GM19324 (cell line): Measurements from ENCODE around the gene RTBDN.

ENCODE experiments used
- ATAC-seq: cut with Tn5 transposase; IDR thresholded peaks from one replicate; pipeline ENCODE4 v1.9.1; 2021; ENCODE audit warnings: mild to moderate bottlenecking, moderate library complexity; ENCODE audit not compliant: unreplicated experiment, low FRiP score

RTBDN gene

DNA sequence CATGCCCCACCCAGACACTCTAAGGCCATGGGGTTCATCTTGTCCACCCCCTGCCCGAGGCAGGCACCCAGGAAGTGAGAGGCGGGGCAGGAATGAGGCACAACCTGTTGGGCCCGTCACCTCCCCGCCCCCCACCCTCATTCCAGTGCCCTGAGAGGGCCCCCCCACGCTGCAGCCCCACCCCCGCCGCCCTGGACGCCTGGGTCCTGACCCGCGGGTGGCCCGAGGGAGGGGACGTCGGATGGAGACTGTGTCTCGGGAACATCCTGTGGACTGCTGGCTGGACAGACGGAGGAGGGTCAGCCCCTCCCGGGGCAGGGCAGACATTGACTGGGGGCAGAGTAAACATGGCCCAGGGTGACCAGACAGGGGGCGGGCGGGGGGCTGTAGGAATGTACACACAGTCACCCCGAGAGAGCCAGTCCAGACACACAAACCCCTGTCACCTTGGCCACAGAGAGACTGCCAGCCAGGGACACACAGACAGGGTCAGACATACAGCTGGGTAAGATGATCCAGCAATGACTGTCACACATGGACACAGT is 50.5 kb downstream of the RTBDN start:
- ATAC-seq = no peak

DNA sequence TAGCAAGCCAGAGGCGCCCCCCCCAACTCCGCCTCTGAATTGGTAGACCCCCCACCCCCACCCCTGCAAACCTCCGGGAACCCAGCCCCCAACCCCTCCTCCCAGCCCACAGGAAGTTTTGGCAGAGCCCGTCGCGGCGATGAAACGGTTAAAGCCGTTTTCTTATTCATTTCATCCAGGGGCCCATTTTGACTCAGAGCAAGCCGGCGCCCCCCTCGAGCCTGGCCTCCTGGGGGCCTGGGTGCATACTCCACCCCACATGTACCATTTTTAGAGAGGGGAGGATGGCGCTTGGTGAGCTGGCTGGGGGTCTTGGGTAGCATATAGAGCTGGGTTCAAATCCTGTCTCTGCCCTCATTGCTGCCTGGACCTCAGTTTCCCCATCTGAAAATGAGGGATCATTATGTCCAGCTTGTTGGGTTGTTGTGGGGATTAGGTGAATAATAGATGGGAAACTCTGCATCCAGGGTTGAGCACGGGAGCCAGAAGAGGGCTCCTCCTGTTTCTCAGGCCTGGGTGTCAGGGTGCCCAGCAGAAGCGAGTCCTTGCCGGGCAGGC is 51.0 kb downstream of the RTBDN start:
- ATAC-seq = no peak

DNA sequence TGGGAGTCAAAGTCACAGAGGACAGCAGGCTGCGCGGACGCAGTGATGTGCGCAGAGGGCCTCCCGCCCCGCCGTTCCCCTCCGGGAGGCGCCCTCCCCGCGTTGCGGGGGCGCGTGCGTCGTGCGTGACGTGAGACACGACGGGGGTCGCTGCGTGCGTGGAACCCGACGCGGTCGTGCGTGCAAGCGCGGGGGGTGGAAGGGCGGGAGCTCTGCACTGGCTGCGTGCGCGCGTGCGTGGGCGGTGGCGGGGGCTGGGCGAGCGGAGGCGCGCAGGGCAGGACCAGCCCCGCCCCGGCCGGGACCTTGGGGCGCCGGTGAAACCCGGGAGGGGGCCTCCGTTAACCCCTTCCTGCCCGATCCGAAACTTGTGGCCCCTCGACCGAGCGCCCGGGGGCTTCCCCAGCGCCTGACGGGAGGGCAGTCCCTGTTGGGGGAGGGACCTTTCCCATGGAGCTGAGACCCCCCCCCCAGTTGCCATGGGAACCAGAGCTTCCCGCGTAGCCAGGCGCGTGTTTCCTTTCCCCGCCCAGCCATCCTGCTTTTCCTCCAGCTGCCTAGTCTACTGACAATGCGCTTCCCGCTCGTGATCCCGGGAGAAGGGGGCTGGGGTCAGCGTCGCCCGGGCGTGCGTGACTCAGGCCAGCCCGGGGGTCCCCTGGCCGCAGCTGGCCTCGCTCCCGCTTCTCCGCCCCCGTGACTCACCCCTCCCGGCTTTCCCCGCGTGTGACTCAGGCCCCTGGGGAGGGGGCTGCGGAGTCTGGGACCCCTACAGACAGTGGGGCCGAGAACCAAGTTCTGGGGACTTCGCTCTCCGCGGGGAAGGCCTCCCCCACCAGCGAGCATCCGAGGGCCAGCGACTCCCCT is 51.7 kb downstream of the RTBDN start:
- ATAC-seq = peak; percentile 61

DNA sequence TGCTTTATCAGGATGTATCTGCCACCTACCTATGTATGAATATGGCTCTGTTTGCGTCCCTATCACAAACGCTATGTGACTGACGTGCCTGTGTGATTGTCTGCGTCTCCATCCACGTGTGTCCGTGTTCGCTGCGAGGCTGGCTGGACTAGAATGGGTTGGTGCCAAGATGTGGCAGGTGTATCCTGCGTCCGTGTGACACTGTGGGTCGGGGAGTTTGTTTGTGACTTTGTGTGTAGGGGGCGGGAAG is 52.3 kb downstream of the RTBDN start:
- no peak for ATAC-seq

GRCh38 chr19:12779162-12779993 is 55.0 kb downstream of the RTBDN start:
- ATAC-seq = no peak

GRCh38 chr19:12778905-12779161 is 55.5 kb downstream of the RTBDN start:
- ATAC-seq = no peak

DNA sequence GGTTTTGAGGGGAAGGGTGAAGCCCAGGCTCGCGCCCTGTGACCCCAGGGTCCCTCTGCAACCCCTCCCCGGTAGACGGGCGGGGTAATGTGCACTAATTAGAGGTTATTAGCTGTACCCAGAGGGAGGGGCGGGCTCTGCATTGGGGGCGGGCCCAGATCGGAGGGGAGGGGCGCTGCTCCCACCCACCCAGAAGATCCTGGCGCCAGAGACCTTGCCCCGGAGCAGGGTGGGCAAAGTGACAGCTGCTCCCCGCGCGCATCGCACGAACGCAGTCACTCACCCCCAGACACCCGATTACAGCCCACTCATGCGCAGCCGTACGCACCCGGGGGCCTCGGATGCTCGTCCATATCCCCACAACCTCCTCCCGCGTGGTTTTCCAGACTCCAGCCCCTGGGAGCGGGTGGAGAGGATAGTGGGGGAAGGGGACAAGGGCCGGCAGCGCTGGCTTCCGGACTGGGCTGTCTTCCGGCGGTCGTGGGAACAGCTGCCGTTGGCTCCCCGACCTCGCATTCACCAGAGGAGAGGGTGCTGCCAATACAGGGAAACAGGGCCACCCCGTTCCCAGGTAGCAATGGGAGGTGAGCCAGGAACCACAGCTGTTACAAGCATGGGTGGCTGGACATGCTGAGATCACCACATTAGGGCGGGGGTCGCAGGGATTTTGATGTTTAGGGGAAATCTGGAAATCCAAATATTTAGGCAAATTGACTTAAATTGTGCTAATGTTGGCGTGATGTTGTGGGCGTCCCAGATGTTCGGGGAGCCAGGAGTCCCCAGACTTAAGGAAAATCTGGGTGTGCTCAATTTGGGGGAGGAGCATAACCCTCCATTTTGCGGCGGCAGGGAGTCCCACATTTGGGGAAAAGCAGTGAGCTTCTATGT is 56.1 kb downstream of the RTBDN start:
- ATAC-seq = no peak

- ATAC-seq = peak; percentile 32
Observed at GRCh38 chr19:12777217-12778016, 57.0 kb downstream of the RTBDN start.
